Body of pancreas (tissue), 4 donors: ENCODE results near the gene NUDT1.

Experiments
- CTCF ChIP-seq, 7 experiments: fragments of 450-650 bp in 4 of 7; fragments of 200-600 bp in 3 of 7; sonication (generic) in 3 of 7; IDR thresholded peaks; one replicate each; pipeline ENCODE4 v1.5.1; 2016 to 2019; ENCODE audit warnings: antibody characterized with exemption in 7 of 7
- POLR2A ChIP-seq, 3 donors: fragments of 450-650 bp; IDR thresholded peaks; one replicate each; pipeline ENCODE4 v1.6.1; 2016; ENCODE audit warnings: antibody characterized with exemption in 3 of 3, mild to moderate bottlenecking in 2 of 3

GRCh38 chr7:2218444-2218785 lies 23.6 kb upstream of the NUDT1 start:
- TF ChIP-seq CTCF (IDR thresholded peaks at IDR 0.05) (no peak), POLR2A (IDR thresholded peaks at IDR 0.05) (no peak)
